Naive thymus-derived CD4-positive, alpha-beta T cell (primary cell): Measurements from ENCODE around the gene PLEKHM3. TPM values are rescaled to one million over a fixed set of nuclear protein-coding genes. Genes with fewer than 3 reads are reported as not detected.
A peak's percentile ranks its signal among the peaks of the same experiment; 100 is the strongest.

Source experiments
- ATAC-seq: fragments of 150-1000 bp; cut with Tn5 transposase; 2 replicates; pipeline ENCODE4 v1.10.0; 2021; ENCODE audit warnings: mild to moderate bottlenecking, moderate library complexity
- CTCF ChIA-PET: fragments of 350-600 bp; sonication (Branson Sonifier 250); formaldehyde crosslinking; loops from one replicate; lab custom pipeline; 2021; ENCODE audit warnings: antibody characterized with exemption; lab: Charles Lee
- POLR2A ChIA-PET: fragments of 350-600 bp; sonication (Branson Sonifier 250); formaldehyde crosslinking; loops from one replicate; lab custom pipeline; 2021; ENCODE audit warnings: antibody characterized with exemption, inconsistent platforms; lab: Charles Lee
- DNase-seq, 9 donors: peaks; one replicate each; pipeline versions ENCODE4 v3.0.0 to v3.0.0-alpha.2; 2020 to 2022; ENCODE audit warnings: mixed read lengths in 1 of 9
- H3K27ac ChIP-seq: one replicate; pipeline ENCODE4 v1.7.0; 2013; ENCODE audit warnings: mild to moderate bottlenecking, low read depth, low read length, moderate library complexity
- H3K27me3 ChIP-seq, 2 donors: one replicate each; pipeline ENCODE4 v1.7.0; 2013; ENCODE audit warnings: low read length in 2 of 2, mild to moderate bottlenecking in 2 of 2, moderate library complexity in 2 of 2; ENCODE audit not compliant: control insufficient read depth in 2 of 2, insufficient read depth in 2 of 2
- H3K36me3 ChIP-seq, 3 experiments: 1 replicate in 2 of 3; 2 replicates in 1 of 3; pipeline ENCODE4 v1.7.0; 2013; ENCODE audit warnings: low read length in 3 of 3, mild to moderate bottlenecking in 3 of 3, moderate library complexity in 1 of 3; ENCODE audit not compliant: insufficient read depth in 3 of 3, control insufficient read depth in 2 of 3
- H3K4me1 ChIP-seq, 2 donors: one replicate each; pipeline ENCODE4 v1.7.0; 2013; ENCODE audit warnings: low read length in 2 of 2, mild to moderate bottlenecking in 2 of 2, moderate library complexity in 1 of 2; ENCODE audit not compliant: control insufficient read depth in 2 of 2, insufficient read depth in 2 of 2
- H3K4me3 ChIP-seq: 2 replicates; pipeline ENCODE4 v1.7.0; 2013; ENCODE audit warnings: mild to moderate bottlenecking, low read length
- H3K9me3 ChIP-seq, 3 experiments: 1 replicate in 2 of 3; 2 replicates in 1 of 3; pipeline ENCODE4 v1.7.0; 2013; ENCODE audit warnings: low read length in 3 of 3; ENCODE audit not compliant: control insufficient read depth in 2 of 3
- H3K27ac Mint-ChIP-seq, 9 donors: one replicate each; pipeline ENCODE4 v1.8.0; 2020 to 2022; ENCODE audit warnings: mixed read lengths in 9 of 9, mild to moderate bottlenecking in 8 of 9, moderate library complexity in 5 of 9, inconsistent platforms in 2 of 9
- H3K27me3 Mint-ChIP-seq, 5 donors: one replicate each; pipeline ENCODE4 v1.8.0; 2021 to 2022; ENCODE audit warnings: mixed read lengths in 5 of 5, mild to moderate bottlenecking in 1 of 5
- H3K36me3 Mint-ChIP-seq, 5 donors: one replicate each; pipeline ENCODE4 v1.8.0; 2020 to 2022; ENCODE audit warnings: mixed read lengths in 5 of 5, mild to moderate bottlenecking in 3 of 5, inconsistent platforms in 1 of 5
- H3K4me1 Mint-ChIP-seq, 7 donors: one replicate each; pipeline ENCODE4 v1.8.0; 2020 to 2022; ENCODE audit warnings: mixed read lengths in 7 of 7, mild to moderate bottlenecking in 3 of 7, inconsistent platforms in 1 of 7
- H3K4me3 Mint-ChIP-seq, 10 donors: one replicate each; pipeline ENCODE4 v1.8.0; 2020 to 2022; ENCODE audit warnings: mild to moderate bottlenecking in 10 of 10, mixed read lengths in 10 of 10, moderate library complexity in 6 of 10, inconsistent platforms in 2 of 10
- H3K9me3 Mint-ChIP-seq, 11 donors: one replicate each; pipeline ENCODE4 v1.8.0; 2020 to 2022; ENCODE audit warnings: mixed read lengths in 11 of 11, mild to moderate bottlenecking in 4 of 11, inconsistent platforms in 1 of 11, moderate library complexity in 1 of 11
- intact Hi-C, 2 donors: fragments of 100-400 bp; cut with micrococcal nuclease; formaldehyde crosslinking; loops; one replicate each; pipeline ENCODE4 v1.15.1; 2023
- polyA plus RNA-seq, 2 donors: library from polyadenylated mRNA; unstranded; fragments of 300-500 nt; fragmentation: Illumina TruSeq; gene quantifications; one replicate each; pipeline ENCODE4 v1.2.3, GENCODE V29; 2021
- total RNA-seq, 6 experiments: library from RNA in 5 of 6; stranded (reverse) in 5 of 6; gene quantifications; 1 replicate in 5 of 6; 2 replicates in 1 of 6; pipeline ENCODE4 v1.2.3 and lab custom pipeline; 2021 to 2026

The PLEKHM3 gene
- total and polyA plus RNA-seq, 7 experiments from 2014 or later = 3.8 to 19.4 (median 13.8) TPM

DNA sequence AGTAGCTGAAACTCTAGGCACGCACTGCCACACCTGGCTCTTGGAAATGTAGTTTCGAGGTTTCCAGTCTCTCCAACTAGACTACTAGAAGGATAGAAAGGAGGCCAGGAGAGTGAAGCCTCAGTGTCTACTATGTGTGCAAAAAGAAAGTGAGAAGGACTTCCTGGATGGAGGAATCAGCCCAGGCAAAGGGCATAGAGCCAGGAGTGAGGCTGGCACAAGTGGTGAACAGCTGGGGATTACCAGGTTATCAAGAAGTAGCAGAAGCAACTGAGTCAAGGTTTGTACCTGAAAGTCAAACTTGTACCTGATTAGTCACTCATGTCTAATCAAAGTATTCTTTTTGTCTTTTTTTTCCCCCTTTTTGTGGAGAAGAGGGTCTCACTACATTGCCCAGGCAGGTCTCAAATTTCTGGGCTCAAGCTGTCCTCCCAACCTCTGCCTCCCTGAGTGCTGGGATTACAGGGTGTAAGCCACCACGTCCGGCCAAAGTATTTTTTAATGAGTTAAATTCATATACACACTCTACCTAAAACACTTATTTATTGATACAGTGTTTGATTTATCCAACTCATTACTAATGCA is 246.9 kb downstream of the PLEKHM3 start:
- no peaks in the 10 kb centered on the region for H3K27me3 ChIP-seq
- no peaks in the 10 kb centered on the region for H3K36me3 ChIP-seq
- H3K27ac ChIP-seq = no peak overlapping the region
- Mint-ChIP-seq H3K9me3 (no peaks in the 10 kb centered on the region), H3K4me3 (no peak overlapping the region), H3K4me1 (peaks cover 0 to 4% (median 0%) of the 10 kb centered on the region in 7 donors), H3K27me3 (peaks cover 0 to 15% (median 0%) of the 10 kb centered on the region in 5 donors), H3K36me3 (no peaks in the 10 kb centered on the region), H3K27ac (no peak overlapping the region)
- CTCF ChIA-PET = no interaction called here
- no peak for DNase-seq
- no peak overlapping the region for H3K4me3 ChIP-seq
- intact Hi-C loops = no loop called here
- ATAC-seq = no peak
- no peaks in the 10 kb centered on the region for H3K4me1 ChIP-seq
- POLR2A ChIA-PET = no interaction called here
- H3K9me3 ChIP-seq = no peaks in the 10 kb centered on the region

DNA sequence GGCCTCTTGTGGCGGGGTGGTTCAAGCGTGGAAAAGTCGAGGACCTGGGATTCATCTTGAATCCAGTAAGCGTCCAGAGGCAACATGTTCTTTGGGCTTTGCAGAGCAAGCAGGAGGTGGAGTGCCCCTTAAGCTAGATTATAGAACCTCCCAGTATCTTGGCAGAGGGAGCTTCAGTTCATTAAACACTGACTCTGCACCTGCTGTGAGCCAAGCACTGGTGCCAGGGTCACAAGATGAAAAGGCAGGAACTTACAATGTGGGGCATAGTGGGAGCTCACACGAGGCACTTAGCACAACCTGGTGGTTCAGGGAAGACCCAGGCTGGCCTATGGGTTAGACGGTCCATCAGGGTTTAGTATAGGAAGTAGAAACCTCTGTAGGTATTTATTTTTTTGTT is 248.2 kb downstream of the PLEKHM3 start:
- no peak for DNase-seq
- no peak overlapping the region for H3K4me3 Mint-ChIP-seq
- H3K9me3 Mint-ChIP-seq = no peaks in the 10 kb centered on the region
- intact Hi-C loops = no loop called here
- POLR2A ChIA-PET = no interaction called here
- Histone ChIP-seq H3K4me1 (no peaks in the 10 kb centered on the region), H3K27ac (no peak overlapping the region), H3K36me3 (no peaks in the 10 kb centered on the region), H3K4me3 (no peak overlapping the region), H3K9me3 (no peaks in the 10 kb centered on the region), H3K27me3 (no peaks in the 10 kb centered on the region)
- ATAC-seq = no peak
- no peak overlapping the region for H3K27ac Mint-ChIP-seq
- peaks cover 0 to 17% (median 0%) of the 10 kb centered on the region in 5 donors for H3K27me3 Mint-ChIP-seq
- CTCF ChIA-PET = no interaction called here
- H3K36me3 Mint-ChIP-seq = no peaks in the 10 kb centered on the region
- H3K4me1 Mint-ChIP-seq = peaks cover 0 to 4% (median 0%) of the 10 kb centered on the region in 7 donors

DNA sequence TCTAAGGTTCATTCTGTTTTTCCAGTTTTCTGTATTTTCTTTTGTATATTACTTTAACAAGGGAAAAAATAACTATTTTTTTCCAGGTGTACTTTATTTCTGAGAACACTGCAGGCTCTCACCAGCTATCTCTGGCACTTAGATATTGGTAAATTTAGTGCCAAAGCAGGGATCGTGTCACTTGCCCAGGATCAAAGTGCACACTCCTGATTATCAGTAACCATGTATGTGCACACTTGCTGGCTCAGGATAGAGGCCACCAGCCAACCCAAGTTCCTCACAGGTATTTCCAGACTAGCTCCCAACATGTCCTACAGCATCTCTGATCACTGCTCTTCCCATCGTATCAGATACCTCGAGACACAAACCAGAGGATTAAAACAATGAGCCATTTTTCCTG is 249.9 kb downstream of the PLEKHM3 start:
- Histone ChIP-seq H3K27ac (no peak overlapping the region), H3K9me3 (no peaks in the 10 kb centered on the region), H3K4me1 (peaks cover 4% of the 10 kb centered on the region in 2 donors), H3K36me3 (no peaks in the 10 kb centered on the region), H3K4me3 (no peak overlapping the region), H3K27me3 (no peaks in the 10 kb centered on the region)
- DNase-seq = no peak
- CTCF ChIA-PET = no interaction called here
- POLR2A ChIA-PET = no interaction called here
- peaks cover 0 to 9% (median 6%) of the 10 kb centered on the region in 7 donors for H3K4me1 Mint-ChIP-seq
- H3K4me3 Mint-ChIP-seq = no peak overlapping the region
- intact Hi-C loops = no loop called here
- H3K27ac Mint-ChIP-seq = no peak overlapping the region
- peaks cover 0 to 27% (median 0%) of the 10 kb centered on the region in 5 donors for H3K27me3 Mint-ChIP-seq
- ATAC-seq = no peak
- H3K36me3 Mint-ChIP-seq = no peaks in the 10 kb centered on the region
- H3K9me3 Mint-ChIP-seq = no peaks in the 10 kb centered on the region

GRCh38 chr2:207772844-207773205 is 252.5 kb downstream of the PLEKHM3 start:
- Histone ChIP-seq H3K27ac (no peak overlapping the region), H3K9me3 (no peaks in the 10 kb centered on the region), H3K4me3 (no peak overlapping the region), H3K36me3 (no peaks in the 10 kb centered on the region), H3K27me3 (peaks cover 0 to 3% of the 10 kb centered on the region in 2 donors), H3K4me1 (peaks cover 16 to 17% of the 10 kb centered on the region in 2 donors)
- no peak overlapping the region for H3K27ac Mint-ChIP-seq
- no peaks in the 10 kb centered on the region for H3K36me3 Mint-ChIP-seq
- H3K27me3 Mint-ChIP-seq = peaks cover 0 to 38% (median 0%) of the 10 kb centered on the region in 5 donors
- ChIA-PET POLR2A (no interaction called here), CTCF (no interaction called here)
- ATAC-seq = no peak
- H3K9me3 Mint-ChIP-seq = no peaks in the 10 kb centered on the region
- H3K4me3 Mint-ChIP-seq = no peak overlapping the region
- H3K4me1 Mint-ChIP-seq = peaks cover 0 to 23% (median 20%) of the 10 kb centered on the region in 7 donors
- intact Hi-C loops = no loop called here
- no peak for DNase-seq

- Histone ChIP-seq H3K4me3 (no peak overlapping the region), H3K36me3 (no peaks in the 10 kb centered on the region), H3K27ac (no peak overlapping the region), H3K27me3 (peaks cover 0 to 3% of the 10 kb centered on the region in 2 donors), H3K9me3 (no peaks in the 10 kb centered on the region), H3K4me1 (peaks cover 20% of the 10 kb centered on the region in 2 donors)
- intact Hi-C loops = no loop called here
- no peak for ATAC-seq
- Mint-ChIP-seq H3K27ac (no peak overlapping the region), H3K27me3 (peaks cover 4 to 44% (median 5%) of the 10 kb centered on the region in 5 donors), H3K9me3 (no peaks in the 10 kb centered on the region), H3K36me3 (no peaks in the 10 kb centered on the region), H3K4me3 (peak overlapping the region in 1 of 10 donors; percentile 38), H3K4me1 (peaks cover 5 to 28% (median 26%) of the 10 kb centered on the region in 7 donors)
- DNase-seq = peak in 2 of 9 donors; percentile 13 to 18
- POLR2A ChIA-PET = no interaction called here
- CTCF ChIA-PET = no interaction called here
These were observed 253.1 kb downstream of the PLEKHM3 start for GRCh38 chr2:207772081-207772843.

DNA sequence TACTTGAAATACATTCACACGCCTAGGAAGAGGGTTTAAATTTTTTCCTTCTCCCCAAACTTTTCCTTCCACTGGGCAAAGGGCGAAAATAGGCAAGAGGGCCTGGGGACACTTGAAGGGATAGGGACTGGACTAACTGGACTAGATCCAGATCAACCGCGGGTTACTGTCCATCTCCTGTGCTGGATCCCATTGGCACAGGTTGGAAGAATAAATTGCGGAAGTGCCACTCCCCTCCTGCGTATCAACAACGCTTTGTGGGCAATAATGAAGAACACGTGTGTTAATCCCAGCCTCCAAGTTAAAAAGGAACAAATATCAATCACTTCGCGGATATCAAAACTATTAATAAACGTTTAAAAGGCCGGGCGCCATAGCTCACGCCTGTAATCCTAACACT is 253.9 kb downstream of the PLEKHM3 start:
- Mint-ChIP-seq H3K4me1 (peaks cover 9 to 34% (median 28%) of the 10 kb centered on the region in 7 donors), H3K27me3 (peaks cover 4 to 50% (median 12%) of the 10 kb centered on the region in 5 donors), H3K4me3 (peak overlapping the region in 8 of 10 donors; percentile 8 to 97 (median 64)), H3K36me3 (no peaks in the 10 kb centered on the region), H3K9me3 (peaks cover 0 to 1% (median 0%) of the 10 kb centered on the region in 11 donors), H3K27ac (peak overlapping the region in 1 of 9 donors; percentile 6)
- peaks cover 0 to 3% of the 10 kb centered on the region in 2 donors for H3K27me3 ChIP-seq
- POLR2A ChIA-PET = no interaction called here
- no peaks in the 10 kb centered on the region for H3K9me3 ChIP-seq
- intact Hi-C loops = no loop called here
- H3K27ac ChIP-seq = no peak overlapping the region
- no peaks in the 10 kb centered on the region for H3K36me3 ChIP-seq
- no peak for ATAC-seq
- H3K4me3 ChIP-seq = no peak overlapping the region
- peaks cover 20 to 24% of the 10 kb centered on the region in 2 donors for H3K4me1 ChIP-seq
- CTCF ChIA-PET = no interaction called here
- no peak for DNase-seq
